ENCODE results near the gene ANKRD18A.

DNA sequence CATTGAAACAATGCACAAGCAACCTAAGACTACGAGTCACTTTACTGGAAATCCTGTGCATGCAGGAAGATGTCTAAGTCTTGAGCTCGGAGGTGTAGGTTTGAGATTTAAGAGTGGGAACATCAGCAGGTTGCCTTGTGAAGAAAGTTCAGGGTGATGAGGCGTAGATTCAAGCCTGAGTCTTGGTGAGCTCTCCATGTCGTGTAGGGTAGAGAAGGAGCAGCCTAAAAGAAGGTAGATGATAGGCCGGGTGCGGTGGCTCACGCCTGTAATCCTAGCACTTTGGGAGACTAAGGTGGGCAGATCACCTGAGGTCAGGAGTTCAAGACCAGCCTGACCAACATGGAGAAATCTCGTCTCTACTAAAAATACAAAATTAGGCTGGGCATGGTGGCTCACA, 30.2 kb upstream of the ANKRD18A start:
- TF ChIP-seq SUZ12 (IDR thresholded peaks at IDR 0.05; ENCODE audit: extremely low read depth, insufficient read depth, insufficient read length) (no peak), YY1 (IDR thresholded peaks at IDR 0.05; ENCODE audit: insufficient read depth, insufficient read length) (no peak)

Data from NT2/D1 (cell line).